Tibial nerve (tissue), 4 donors: Measurements from ENCODE around the gene BCL2L13. TPM values are rescaled to one million over a fixed set of nuclear protein-coding genes. Genes with fewer than 3 reads are reported as not detected.

Experiments used
- DNase-seq, 2 donors: peaks; one replicate each; pipeline ENCODE4 v3.0.0-alpha.2; 2019; ENCODE audit warnings: low spot score in 2 of 2
- H3K27ac ChIP-seq, 4 donors: fragments of 200-600 bp; sonication (generic) in 3 of 4; one replicate each; pipeline ENCODE4 v1.5.1; 2017 to 2019; ENCODE audit warnings: mild to moderate bottlenecking in 1 of 4
- H3K27me3 ChIP-seq, 2 donors: fragments of 200-600 bp; sonication (generic) in 1 of 2; one replicate each; pipeline versions ENCODE4 v1.5.1 to v1.6.0; 2017 to 2019
- H3K36me3 ChIP-seq, 3 donors: fragments of 200-600 bp; sonication (generic); one replicate each; pipeline ENCODE4 v1.5.1; 2018 to 2019
- H3K4me1 ChIP-seq, 4 donors: fragments of 200-600 bp; sonication (generic) in 3 of 4; one replicate each; pipeline ENCODE4 v1.5.1; 2017 to 2019
- H3K4me3 ChIP-seq, 4 donors: fragments of 200-600 bp; sonication (generic) in 3 of 4; one replicate each; pipeline ENCODE4 v1.5.1; 2017 to 2019; ENCODE audit warnings: mild to moderate bottlenecking in 1 of 4, moderate library complexity in 1 of 4
- H3K9me3 ChIP-seq, 4 donors: fragments of 200-600 bp; sonication (generic) in 3 of 4; one replicate each; pipeline ENCODE4 v1.5.1; 2017 to 2019
- CTCF ChIP-seq, 5 experiments: fragments of 200-600 bp in 3 of 5; fragments of 450-650 bp in 2 of 5; sonication (generic) in 3 of 5; IDR thresholded peaks; one replicate each; pipeline ENCODE4 v1.5.1; 2016 to 2019; ENCODE audit warnings: antibody characterized with exemption in 5 of 5, mild to moderate bottlenecking in 3 of 5, moderate library complexity in 2 of 5
- EP300 ChIP-seq, 2 donors: sonication (generic); formaldehyde crosslinking; IDR thresholded peaks; one replicate each; pipeline ENCODE4 v1.6.1; 2017; ENCODE audit warnings: antibody characterized with exemption in 2 of 2, mild to moderate bottlenecking in 1 of 2
- POLR2A ChIP-seq, 2 donors: fragments of 450-650 bp; IDR thresholded peaks; one replicate each; pipeline ENCODE4 v1.6.1; 2017; ENCODE audit warnings: antibody characterized with exemption in 2 of 2, mild to moderate bottlenecking in 2 of 2, moderate library complexity in 2 of 2
- WGBS, 2 donors: methylation state at CpG; one replicate each; pipeline ENCODE4 v1.1.5; 2018; 5-methylcytosine and 5-hydroxymethylcytosine counted together
- total RNA-seq, 4 donors: library from RNA; depleted of rRNA; stranded (reverse); fragments of >200 nt; gene quantifications; one replicate each; pipeline ENCODE4 v1.1.0, GENCODE V29; 2016

Gene BCL2L13
- total RNA-seq, 4 donors from 2014 or later: 47.4 to 74.7 (median 60.9) TPM

DNA sequence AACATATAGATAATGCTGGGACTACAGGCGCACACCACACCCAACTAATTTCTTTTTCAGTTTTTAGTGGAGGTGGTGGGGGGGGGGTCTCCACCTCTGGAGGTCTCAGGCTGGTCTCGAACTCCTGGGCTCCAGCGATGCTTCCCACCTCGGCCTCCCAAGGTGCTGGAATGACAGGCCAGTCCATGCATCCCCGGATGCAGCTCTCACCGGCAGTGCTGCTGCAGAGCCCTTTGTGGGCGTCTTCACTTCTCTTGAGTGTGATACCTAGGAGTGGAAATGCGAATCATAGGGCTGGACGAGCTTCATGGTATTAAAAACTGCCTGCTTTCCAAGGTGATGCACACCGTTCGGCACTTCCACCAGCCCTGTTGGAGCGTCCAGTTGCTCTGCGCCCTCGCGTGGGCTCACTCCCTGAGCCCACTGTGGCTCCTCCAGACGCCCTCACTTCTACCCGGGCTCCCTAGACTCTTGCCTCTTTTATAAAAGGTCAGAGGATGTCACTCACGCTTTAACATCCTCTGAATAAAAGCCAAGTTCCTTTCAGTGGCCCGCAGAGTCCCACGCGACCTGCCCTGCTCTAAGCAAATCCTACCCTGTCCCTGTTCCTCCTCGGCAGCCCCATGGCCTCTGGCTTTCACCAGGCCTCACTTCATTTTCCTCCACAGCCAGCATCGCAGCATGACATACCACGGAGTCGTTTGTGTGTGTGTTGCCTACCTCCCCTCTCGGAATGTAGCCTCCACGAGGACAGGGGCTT lies 136.5 kb downstream of the BCL2L13 start:
- Histone ChIP-seq H3K4me1 (peaks cover 0 to 30% (median 11%) of the 10 kb centered on the region in 4 donors), H3K27me3 (no peaks in the 10 kb centered on the region), H3K9me3 (no peaks in the 10 kb centered on the region), H3K27ac (peak overlapping the region in 1 of 4 donors; percentile 87), H3K36me3 (no peaks in the 10 kb centered on the region), H3K4me3 (peak overlapping the region in 2 of 4 donors; percentile 73 to 83)
- WGBS, 2 donors: 81% methylated on average over 27 of the region's 27 CpGs
- no peak for DNase-seq
- no peak for TF ChIP-seq CTCF (IDR thresholded peaks at IDR 0.05)
- no peak for TF ChIP-seq EP300 (IDR thresholded peaks at IDR 0.05)
- TF ChIP-seq POLR2A (IDR thresholded peaks at IDR 0.05): no peak

DNA sequence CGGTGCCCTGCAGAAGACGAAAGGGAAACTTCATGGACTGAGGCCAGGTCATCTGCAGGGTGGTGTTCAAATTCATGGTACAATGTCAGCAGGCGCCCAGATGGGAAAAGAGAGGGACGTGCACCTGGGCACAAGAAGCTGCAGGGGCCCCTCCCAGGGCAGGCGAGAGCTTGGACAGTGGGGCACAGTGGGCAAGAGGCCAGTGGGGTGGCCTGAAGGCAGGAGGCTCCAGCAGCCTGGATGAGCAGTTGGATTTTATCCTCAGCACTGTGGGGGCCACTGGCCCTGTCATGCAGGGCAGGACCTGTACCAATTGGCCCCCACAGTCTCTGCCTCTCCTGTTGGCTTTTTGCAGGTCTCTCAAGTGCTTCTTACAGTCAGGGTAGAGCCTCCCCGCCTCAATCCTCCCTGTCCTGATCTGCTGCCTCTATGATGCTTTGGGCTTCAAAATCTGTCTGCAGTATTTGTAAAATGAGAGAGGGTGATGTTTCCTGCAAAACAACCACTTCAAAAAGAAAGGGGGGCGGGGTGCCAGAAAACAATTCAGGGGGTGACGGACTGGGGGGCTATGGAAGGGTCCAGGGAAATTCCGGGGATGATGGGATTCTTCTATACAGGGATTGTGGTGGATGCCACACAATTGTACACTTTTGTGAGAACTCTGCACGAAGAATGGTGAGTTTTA lies 137.4 kb downstream of the BCL2L13 start:
- H3K4me1 ChIP-seq: peaks cover 0 to 31% (median 13%) of the 10 kb centered on the region in 4 donors
- H3K36me3 ChIP-seq: no peaks in the 10 kb centered on the region
- no peak for DNase-seq
- no peaks in the 10 kb centered on the region for H3K27me3 ChIP-seq
- H3K4me3 ChIP-seq: no peak overlapping the region
- no peak for TF ChIP-seq CTCF (IDR thresholded peaks at IDR 0.05)
- TF ChIP-seq EP300 (IDR thresholded peaks at IDR 0.05): no peak
- TF ChIP-seq POLR2A (IDR thresholded peaks at IDR 0.05): no peak
- H3K27ac ChIP-seq: peak overlapping the region in 1 of 4 donors; percentile 76
- H3K9me3 ChIP-seq: no peaks in the 10 kb centered on the region
- WGBS, 2 donors: 84 to 86% methylated on average over 10 of the region's 10 CpGs

- peak in 1 of 2 donors; percentile 15 for TF ChIP-seq EP300 (IDR thresholded peaks at IDR 0.05)
- TF ChIP-seq CTCF (IDR thresholded peaks at IDR 0.05): no peak
- no peak for DNase-seq
- Histone ChIP-seq H3K4me1 (peaks cover 0 to 38% (median 21%) of the 10 kb centered on the region in 4 donors), H3K27me3 (no peaks in the 10 kb centered on the region), H3K27ac (peak overlapping the region in 3 of 4 donors; percentile 36 to 76 (median 68)), H3K9me3 (no peaks in the 10 kb centered on the region), H3K36me3 (no peaks in the 10 kb centered on the region), H3K4me3 (peak overlapping the region in 2 of 4 donors; percentile 42 to 43)
- WGBS, 2 donors: 53 to 60% methylated on average over 24 to 27 of the region's 27 CpGs
These were observed 138.6 kb downstream of the BCL2L13 start for GRCh38 chr22:17777005-17777716.

DNA sequence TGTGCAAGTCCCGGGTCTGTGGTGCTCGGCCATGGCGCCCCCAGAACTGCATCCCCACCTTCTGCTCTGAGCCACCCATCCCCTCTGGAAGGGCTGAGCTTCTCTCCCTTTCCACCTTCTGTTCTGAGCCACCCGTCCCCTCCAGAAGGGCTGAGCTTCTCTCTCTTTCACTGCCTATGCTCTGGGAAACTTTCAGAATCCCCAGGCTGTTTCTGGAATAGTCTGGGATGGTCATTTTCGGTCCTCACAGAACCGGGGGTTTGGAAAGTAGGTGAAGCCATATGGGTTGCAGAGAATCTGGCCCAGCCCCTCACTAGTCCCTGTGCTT lies 139.1 kb downstream of the BCL2L13 start:
- H3K27ac ChIP-seq: peak overlapping the region in 3 of 4 donors; percentile 36 to 76 (median 68)
- H3K27me3 ChIP-seq: no peaks in the 10 kb centered on the region
- H3K36me3 ChIP-seq: no peaks in the 10 kb centered on the region
- H3K4me3 ChIP-seq: peak overlapping the region in 2 of 4 donors; percentile 42 to 43
- WGBS, 2 donors: 44 to 58% methylated on average over 6 of the region's 6 CpGs
- H3K9me3 ChIP-seq: no peaks in the 10 kb centered on the region
- no peak for DNase-seq
- TF ChIP-seq EP300 (IDR thresholded peaks at IDR 0.05) (no peak), POLR2A (IDR thresholded peaks at IDR 0.05) (no peak), CTCF (IDR thresholded peaks at IDR 0.05) (no peak)
- peaks cover 0 to 35% (median 19%) of the 10 kb centered on the region in 4 donors for H3K4me1 ChIP-seq
